ENCODE measurements around the gene TAC4.
A peak's percentile ranks its signal among the peaks of the same experiment; 100 is the strongest.

The TAC4 gene

GRCh38 chr17:49873466-49873865 lies 25.6 kb upstream of the TAC4 start:
- DNase-seq (ENCODE audit: low read depth in 2 of 2), result no peak

DNA sequence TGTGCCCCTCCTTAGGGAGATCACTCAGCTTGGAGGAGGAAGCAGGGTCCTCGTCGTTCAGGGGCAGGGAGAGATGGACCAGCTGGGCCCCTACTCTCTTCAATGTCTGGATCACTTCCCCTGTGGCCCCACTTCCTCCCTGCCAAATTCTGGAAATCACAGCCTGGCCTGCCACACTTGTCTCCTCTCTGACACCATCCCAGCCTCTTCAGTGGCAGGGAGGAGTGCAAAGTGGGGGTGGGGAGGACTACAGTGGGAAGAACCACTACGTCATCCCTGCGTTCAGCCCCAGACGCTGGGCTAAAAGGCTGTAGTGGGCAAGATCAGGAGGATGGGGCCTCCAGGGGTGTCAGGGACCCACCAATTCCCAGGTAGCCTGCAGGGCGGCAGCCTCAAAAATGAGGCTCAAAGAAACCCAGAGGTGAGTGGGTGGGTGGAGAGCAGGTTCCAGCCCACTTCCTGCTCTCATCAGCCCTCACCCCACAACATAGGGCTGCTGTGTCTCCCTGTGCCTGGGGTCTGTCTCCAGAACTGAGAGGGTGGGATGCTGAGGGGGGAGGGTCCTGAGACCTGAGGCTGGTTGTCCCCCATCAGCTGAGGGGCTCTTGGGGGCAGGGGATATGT lies 25.0 kb upstream of the TAC4 start:
- DNase-seq (ENCODE audit: low read depth in 2 of 2), result no peak

DNA sequence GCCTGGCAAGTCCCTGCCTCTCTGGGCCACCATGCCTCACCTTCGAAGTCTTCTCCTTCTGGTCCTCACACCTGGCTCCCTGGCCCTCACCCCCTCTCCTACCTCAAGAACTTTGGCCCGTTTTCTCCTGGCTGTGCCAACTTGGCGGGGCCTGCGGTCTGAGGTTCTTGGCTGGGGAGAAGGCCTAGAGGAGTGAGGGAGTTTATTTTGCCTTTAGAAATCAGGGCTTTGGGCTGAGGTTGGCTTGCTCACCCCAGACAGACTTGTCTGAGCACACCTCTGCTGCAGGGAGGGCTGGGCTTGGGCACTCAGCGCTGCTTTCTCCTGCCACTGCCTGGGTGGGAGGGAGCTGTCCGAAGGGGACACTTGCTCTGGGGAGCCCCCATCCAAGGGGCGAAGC lies 23.3 kb upstream of the TAC4 start:
- DNase-seq (ENCODE audit: low read depth in 2 of 2), result no peak

- DNase-seq (ENCODE audit: low read depth in 2 of 2), result no peak
Observed at GRCh38 chr17:49870298-49870697, 22.4 kb upstream of the TAC4 start.

DNA sequence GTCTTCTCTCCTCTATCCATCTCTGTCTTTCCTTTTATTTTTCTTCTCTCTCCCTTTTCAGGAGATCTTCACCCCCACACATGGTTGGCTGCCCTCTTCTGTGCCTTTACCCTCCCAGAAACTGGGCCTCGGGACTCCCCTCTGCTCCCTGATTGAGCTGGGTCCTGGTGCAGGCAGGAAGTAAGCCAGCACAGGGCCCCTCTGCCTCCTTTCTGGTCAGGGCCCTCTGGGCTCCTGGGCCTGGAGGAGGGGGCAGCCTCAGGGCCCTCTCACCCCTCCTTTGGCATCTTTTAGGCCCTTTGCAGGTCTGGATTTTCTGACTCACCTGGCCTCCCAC lies 21.1 kb upstream of the TAC4 start:
- no peak for DNase-seq (ENCODE audit: low read depth in 2 of 2)

DNA sequence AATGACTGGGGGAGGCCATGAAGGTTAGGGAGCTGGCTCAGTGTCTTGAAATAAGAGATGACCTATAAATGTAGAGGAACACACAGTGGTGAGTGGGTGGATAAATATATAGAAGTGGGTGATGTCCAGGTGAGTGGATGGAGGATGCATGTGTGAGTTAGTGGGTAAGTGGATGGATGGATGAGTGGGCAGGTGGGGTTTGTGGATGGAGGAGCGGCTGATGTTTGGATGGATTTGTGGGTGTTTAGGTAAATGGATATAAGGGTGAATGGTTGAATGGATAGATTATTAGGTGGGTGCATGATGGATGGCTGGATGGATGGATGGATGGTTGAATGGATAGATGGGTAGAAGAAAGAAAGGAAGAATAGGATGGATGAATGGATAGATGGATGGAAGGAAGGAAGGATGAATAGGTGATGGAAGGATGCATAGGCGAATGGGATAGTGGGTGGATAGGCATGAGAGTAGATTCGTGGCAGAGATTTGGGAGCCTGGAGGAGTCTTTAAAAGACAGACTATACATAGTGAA lies 19.1 kb upstream of the TAC4 start:
- DNase-seq (ENCODE audit: low read depth in 2 of 2), result no peak

- DNase-seq (ENCODE audit: low read depth in 2 of 2), result no peak
Observed at GRCh38 chr17:49866019-49866380, 18.1 kb upstream of the TAC4 start.

DNA sequence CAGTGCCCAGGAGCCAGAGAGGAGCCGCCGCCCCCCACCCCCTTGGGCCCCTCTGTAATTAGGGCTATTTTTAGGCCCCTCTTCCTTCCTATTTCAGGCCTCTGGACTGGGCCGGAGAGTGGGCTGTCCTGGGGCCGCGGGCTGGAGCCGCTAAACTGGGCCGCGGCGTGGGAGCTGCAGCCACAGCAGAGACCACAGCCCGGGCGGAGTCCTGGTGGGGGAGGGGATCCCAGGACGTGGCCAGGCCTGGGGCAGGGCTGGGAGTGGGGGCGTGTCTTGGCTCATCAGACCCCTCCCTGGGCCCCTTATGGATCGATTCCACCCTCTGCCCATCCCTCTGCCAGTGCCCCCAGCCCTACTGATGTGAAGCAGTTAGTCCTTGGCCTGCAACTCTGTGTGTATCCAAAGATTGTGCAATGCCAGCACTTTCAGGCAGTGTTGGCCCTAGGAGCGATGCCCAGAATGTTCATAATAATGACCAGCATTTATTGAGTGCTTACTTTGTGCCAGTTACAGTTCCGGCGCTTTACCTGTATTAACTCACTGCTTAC lies 15.0 kb upstream of the TAC4 start:
- DNase-seq (ENCODE audit: low read depth in 2 of 2), result no peak

DNA sequence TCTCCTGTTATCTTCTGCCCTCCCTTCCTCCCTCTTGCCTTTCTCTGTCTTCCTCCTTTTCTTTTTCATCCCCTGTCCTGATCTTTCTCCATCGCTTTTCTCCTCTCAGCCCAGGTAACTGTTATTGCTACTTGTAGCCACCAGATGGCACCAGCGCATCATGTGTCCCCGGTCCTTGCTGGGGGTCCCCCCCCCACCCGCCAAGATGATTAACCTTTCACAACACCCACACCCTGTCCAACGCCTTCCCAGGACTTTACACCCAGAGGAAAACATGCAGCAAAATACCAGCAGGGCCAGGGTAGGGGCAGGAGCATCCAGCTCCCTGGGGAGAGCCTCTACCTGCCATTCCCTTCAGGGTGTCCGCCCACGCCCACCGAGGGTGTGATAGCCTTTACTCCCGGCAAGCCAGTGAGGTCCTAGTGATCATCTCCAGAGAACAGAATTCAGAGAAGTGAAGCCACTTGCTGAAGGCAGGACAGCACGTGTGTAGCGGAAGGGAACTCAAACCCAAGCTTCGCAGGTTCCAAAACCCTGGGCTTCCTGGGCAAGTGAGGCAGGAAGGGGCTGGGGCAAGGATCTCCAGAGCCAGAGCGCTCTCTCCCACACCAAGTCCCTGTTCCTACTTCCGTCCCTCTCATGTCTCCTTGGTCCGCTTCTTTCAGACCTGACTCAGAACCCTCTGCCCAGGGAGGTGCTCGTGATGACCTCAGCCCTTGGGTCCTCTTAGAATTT lies 13.4 kb upstream of the TAC4 start:
- DNase-seq (ENCODE audit: low read depth in 2 of 2), result peak in 1 of 2 donors; percentile 30

DNA sequence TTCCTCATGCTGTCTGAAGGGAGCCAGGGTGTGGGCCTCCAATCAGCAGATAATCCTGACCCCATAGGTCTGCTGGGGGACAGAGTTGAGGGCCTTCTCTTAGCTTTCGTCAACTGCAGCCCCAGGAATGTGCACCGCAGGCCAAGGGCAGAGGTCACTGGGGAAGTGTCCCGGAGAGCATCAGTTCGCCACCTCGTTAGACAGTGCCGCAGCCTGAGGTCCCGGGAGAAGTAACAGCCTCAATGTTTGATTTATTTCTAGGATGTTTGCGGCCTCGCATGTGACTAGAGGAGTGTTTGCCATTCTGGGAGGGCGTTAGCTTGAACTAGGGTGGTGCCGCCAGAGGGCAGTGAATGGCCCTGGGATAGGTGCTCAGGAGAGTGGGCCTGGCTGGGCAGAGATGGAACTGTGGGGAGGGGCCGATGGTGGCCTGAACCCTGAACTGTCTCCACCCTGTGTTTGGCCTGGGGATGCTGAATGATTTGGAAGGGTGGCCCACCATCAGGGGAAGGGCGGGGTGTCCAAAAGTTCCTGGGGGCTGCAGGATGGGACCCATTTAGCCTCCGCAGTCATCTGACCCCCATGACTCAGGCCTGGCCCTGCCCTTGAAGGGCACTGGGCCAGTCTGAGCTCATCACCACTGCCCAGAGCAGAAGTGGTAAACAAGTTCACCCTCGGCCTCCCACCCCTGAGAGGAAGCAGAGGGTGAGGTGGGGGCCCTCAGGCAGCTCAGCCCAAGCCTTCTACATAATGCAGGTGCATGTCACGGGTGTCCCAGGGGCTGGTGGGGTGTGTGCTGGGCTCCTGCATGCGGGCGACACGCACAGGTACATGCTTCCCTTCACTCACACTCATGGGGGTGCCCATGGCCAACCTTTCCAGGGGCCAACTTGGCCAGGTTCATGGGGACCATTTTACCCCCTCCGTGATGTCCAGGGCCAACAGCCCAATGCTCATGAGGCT lies 12.4 kb upstream of the TAC4 start:
- DNase-seq (ENCODE audit: low read depth in 2 of 2), result no peak

- no peak for DNase-seq (ENCODE audit: low read depth in 2 of 2)
Observed at GRCh38 chr17:49858796-49859195, 10.9 kb upstream of the TAC4 start.

DNA sequence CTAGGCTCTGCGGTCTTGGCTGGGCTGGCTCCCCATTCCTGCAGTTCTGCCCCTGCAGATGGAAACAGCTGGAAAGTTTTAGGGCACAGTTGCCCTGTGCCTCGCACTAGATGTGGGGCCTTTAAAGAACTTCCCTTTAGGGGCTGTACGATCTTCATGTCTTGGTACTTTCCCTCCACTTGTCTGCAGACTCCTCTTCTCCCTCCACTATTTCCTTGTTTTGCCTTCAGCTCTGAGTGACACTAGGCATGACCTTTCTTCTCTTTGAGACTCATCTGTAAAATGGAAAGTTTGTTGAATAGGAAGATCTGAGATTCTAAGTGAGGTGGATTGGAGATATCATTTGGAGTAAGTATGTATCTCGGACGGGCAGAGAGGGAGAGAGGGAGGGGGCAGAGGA lies 6.3 kb upstream of the TAC4 start:
- DNase-seq (ENCODE audit: low read depth in 2 of 2), result no peak

GRCh38 chr17:49853470-49854015 lies 5.7 kb upstream of the TAC4 start:
- no peak for DNase-seq (ENCODE audit: low read depth in 2 of 2)

DNA sequence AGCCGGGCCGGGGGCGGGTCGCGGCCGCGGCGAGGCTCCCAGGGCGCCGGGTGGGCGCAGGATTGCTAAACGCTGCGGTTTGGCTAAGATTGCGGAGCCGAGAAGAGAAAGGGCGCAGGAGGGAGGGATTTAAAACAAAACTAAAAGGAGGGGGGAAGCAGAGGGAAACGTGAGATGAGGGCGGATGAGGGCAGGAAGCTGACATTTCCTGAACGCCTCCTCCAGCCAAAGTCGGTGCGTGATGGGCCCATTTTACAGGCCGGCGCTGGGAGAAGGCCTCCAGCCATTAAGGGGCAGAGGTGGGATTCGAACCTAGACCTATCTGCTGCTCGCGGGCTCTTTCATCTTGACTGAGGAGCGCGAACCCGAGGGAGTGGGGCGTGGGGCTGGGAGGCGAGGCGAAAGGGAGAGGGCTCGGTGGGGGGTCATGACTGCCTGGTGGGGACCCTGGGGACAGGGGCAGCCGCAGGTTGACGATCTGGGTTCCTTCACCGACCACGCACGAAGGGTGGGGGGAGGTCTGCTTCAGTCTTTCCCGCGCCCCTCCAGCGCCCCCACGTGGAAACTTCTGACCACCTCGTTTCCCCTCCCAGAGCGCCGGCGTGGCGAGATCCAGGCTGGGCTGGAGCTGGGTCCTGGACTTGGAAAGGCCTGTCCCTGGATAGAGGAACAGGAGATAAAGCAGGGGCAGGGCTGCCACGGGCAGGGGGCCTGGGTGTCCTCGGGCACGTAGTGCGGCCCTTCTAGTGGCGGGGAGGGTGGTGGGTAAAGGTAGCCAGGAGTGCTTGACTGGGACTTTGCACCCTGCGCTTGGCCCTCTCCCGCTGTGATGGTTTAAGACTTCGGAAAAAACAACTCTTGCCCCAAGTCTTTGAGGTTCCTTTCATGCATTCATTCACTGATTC lies 3.8 kb upstream of the TAC4 start:
- DNase-seq (ENCODE audit: low read depth in 2 of 2), result peak; percentile 34 to 45

DNA sequence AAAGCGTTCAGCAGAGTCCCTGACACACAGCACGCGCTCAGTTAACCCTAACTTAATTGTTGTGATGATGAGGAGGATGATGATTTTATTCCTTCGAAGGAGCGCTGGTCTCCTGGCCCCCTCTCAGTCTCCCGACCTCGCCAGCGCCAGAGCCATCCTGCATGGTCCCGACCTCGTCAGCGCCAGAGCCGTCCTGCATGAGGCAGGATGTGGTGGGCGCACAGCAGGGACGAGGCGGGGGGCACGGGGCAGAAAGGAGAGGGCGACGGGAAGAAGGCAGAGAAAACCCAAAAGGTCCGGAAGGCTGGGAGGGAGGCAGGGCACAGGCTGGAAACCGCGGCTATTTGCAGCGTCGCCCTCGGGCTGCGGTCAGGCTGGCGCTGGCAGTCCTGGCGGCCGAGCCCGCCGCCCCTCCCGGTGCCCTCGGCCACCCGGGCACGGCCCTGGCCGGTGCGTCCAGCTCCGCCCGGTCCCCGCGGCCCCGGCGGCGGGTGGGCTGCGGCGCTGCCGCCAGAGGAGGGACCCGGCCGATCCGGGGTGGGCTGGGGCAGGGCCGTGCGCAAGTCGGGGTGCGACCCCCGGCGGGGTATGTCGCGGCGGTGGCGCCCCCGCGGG lies 3.0 kb upstream of the TAC4 start:
- DNase-seq (ENCODE audit: low read depth in 2 of 2), result no peak

DNA sequence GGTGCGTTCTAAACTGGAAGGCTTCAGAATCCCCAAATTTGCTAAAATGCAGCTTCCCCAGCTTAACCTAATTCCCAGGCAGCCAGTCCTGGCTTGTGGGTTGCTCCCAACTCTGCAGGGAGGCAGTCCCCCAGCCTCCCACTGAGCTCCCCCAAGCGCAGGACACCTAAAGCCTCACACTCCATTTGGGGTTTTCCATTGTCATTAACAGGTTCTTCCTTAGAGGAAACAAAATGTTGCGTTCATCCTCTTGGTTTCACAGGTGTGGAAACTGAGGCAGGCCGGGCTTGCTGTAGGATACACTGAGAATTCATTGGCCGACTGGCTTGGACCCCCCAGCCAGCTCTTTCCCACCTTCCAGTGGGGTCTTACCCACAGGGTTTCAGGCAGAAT lies 2.3 kb upstream of the TAC4 start:
- no peak for DNase-seq (ENCODE audit: low read depth in 2 of 2)

DNA sequence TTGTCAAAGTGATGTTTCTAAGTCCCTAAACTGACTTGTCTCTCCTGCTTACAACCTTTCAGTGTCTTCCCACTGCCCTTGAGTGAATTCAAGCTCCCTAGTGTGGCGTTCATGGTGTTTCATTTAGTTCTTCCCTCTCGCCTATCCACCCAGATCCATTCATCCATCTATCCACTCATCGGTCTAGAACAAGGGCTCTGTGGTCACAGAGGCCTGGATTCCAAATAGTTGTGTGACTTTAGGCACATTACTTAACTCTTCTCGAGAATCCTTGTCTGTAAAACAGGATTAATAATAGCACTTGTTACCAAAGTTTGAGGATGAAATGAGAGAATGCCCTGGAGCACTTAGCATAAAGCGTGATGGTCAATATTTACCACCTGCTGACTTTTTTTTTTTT lies 870 bp upstream of the TAC4 start:
- no peak for DNase-seq (ENCODE audit: low read depth in 2 of 2)

GRCh38 chr17:49846938-49847712 lies 744 bp downstream of the TAC4 start:
- DNase-seq (ENCODE audit: low read depth in 2 of 2), result no peak

DNA sequence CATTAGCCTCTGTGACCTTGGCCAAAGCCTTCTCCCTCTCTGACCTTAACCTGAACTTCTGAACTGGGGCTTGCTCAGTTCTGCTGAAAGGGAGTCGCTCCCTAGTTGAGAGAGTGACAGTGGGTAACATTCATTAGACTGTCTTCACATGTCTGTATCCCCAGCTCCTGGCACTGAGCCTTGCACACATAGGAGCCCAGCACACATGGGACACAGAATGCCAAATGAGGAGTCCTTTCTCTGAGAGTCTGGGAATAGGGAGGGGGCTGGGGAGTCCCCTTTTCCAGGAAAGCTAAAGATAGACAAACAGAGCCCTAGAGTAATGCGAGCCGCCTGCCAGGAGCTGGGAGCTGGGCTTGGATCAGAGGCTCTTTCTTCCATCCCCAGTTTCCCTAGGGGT lies 2.5 kb downstream of the TAC4 start:
- no peak for DNase-seq (ENCODE audit: low read depth in 2 of 2)

Data from stimulated activated CD8-positive, alpha-beta memory T cell treated with anti-CD3 and anti-CD28 coated beads, Interleukin-15, amount 100 ng/mL, for 48 hours (primary cell).